ENCODE results near the gene ADM5.

Gene ADM5

GRCh38 chr19:49689133-49690078 lies at the start of gene ADM5:
TSS of gene ADM5 (plus strand) at chr19:49689594. CDS start at chr19:49689838, 244 bp downstream.
- DNase-seq: no peak

DNA sequence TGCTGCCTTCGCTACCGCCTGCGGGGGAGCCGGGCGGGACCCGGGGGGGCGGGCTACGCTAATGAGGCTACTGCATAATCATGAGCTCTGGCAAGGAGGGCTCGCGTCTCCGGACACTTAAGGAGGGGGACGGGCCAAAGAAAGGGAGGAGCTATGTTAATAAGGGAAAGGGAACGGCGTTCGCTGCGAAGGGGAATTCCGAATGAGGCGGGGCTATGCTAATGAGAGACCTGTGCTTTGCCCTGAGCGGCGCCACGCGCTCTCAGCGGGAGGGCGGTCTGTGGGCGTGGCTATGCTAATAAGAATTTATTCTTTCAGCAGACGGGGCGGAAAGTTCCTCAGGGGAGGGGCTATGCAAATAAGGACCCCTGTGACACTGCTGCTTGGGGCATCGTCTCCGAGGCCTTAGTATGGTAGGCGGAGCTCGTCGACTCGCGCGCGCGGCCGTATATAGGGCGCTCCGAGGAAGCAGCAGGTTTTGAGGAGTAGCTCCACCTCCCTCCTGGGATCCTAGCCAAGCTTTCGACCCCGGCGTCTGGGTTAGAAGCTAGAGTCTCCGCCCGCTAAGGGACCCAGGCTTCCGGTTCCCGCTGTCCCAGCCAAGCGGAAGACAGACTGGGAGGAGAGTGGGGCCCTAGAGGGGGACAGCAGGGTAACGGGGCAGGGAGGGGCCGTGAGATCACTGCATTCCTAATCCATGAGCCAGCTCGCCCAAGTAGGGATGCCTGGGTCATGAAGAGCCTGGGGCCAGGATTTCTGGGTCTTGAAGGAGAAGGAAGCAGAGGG lies 49.1 kb upstream of the ADM5 start, which contains the start of gene RRAS:
RRAS (minus strand) TSS at position 31 of the 786 bp plus-strand sequence. CDS start 45 bp downstream, outside the sequence.
- DNase-seq: peak; percentile 93

- peak; percentile 82 for DNase-seq
Observed at GRCh38 chr19:49641688-49642491, 47.5 kb upstream of the ADM5 start, which contains the start of gene SCAF1. TSS of gene SCAF1 (plus strand) at chr19:49642209. CDS start at chr19:49645027, 2,818 bp downstream.

GRCh38 chr19:49642492-49643035 lies 46.8 kb upstream of the ADM5 start:
- DNase-seq: no peak

GRCh38 chr19:49643466-49643865 lies 45.9 kb upstream of the ADM5 start:
- DNase-seq: no peak

DNA sequence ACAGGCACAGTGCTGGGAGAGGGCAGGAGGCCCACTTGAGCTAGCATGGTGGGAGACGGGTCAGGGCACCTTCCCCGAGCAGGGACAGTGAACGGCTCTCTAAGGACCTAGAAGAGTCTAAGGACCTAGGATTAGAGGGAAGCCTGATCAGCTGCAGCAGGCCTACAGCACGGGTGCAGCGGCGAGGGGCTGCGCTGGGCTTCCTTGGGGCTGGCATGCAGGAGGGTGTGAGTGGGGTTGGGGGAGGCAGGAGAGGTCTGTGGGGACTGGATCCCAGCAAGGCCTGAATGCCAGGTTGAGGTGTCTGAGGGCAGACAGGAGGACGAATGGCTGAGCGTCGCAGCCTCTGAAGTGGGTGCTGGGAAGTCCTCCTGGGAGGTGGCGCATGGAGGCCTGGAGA lies 43.8 kb upstream of the ADM5 start:
- no peak for DNase-seq

GRCh38 chr19:49645995-49646394 lies 43.4 kb upstream of the ADM5 start:
- DNase-seq: no peak

DNA sequence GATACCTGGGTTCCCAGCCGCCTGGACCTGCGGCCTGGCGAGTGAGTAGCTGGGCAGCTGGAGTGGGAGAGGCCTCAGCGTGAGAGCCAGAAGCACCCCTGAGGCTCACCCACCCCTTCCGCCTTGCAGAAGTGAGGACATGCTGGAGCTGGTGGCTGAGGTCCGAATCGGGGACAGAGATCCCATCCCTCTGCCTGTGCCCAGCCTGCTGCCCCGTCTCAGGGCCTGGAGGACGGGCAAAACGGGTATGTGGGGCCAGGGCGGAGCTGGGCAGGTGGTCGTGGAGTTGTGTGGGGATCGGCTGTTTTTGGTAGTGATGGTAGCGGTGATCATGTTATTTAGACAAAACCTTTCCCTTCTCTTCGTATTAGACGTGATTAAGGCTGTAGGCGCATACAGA lies 42.8 kb upstream of the ADM5 start:
- no peak for DNase-seq

DNA sequence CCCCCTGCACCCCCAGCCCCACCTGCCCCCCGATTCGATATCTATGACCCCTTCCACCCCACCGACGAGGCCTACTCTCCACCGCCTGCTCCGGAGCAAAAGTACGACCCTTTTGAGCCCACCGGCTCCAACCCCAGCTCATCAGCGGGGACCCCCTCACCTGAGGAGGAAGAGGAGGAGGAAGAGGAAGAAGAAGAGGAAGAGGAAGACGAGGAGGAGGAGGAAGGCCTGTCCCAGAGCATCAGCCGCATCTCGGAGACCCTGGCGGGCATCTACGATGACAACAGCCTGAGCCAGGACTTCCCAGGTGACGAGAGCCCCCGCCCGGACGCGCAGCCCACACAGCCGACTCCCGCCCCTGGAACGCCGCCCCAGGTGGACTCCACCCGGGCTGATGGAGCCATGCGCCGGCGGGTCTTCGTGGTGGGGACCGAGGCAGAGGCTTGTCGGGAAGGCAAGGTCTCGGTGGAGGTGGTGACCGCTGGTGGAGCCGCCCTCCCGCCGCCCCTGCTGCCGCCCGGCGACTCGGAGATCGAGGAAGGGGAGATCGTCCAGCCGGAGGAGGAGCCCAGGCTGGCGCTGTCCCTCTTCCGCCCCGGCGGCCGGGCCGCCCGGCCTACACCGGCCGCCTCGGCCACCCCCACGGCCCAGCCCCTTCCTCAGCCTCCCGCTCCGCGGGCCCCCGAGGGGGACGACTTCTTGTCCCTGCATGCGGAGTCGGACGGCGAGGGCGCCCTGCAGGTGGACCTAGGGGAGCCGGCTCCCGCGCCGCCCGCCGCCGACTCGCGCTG lies 38.2 kb upstream of the ADM5 start:
- no peak for DNase-seq

- no peak for DNase-seq
Observed at GRCh38 chr19:49651820-49652550, 37.4 kb upstream of the ADM5 start.

DNA sequence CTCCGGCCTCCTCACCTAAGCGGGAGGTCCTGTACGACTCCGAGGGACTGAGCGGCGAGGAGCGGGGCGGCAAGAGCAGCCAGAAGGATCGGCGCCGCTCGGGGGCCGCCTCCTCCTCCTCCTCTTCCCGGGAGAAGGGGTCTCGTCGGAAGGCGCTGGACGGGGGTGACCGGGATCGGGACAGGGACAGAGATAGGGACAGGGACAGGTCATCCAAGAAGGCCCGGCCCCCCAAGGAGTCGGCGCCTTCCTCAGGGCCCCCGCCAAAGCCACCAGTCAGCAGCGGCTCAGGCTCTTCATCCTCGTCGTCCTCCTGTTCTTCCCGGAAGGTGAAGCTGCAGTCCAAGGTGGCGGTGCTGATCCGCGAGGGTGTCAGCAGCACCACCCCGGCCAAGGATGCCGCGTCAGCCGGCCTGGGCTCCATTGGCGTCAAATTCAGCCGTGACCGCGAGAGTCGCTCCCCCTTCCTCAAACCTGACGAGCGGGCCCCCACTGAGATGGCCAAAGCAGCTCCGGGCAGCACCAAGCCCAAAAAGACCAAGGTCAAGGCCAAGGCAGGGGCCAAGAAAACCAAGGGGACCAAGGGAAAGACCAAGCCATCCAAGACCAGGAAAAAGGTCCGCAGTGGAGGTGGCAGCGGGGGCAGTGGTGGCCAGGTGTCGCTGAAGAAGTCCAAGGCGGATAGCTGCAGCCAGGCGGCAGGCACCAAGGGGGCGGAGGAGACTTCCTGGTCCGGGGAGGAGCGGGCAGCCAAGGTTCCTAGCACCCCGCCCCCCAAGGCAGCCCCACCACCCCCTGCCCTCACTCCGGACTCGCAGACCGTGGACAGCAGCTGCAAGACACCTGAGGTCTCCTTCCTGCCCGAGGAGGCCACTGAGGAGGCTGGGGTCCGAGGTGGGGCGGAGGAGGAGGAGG lies 36.6 kb upstream of the ADM5 start:
- DNase-seq: no peak

DNA sequence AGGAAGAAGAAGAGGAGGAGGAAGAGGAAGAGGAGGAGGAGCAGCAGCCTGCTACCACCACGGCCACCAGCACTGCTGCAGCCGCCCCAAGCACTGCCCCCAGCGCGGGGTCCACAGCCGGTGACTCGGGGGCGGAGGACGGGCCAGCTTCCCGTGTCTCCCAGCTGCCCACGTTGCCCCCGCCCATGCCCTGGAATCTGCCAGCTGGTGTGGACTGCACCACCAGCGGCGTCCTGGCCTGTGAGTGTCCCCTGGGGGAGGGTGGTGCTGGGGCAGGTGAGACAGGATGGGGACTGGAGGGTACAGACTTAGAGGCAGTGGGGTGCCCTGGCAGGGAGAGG lies 36.0 kb upstream of the ADM5 start:
- DNase-seq: no peak

GRCh38 chr19:49654581-49654980 lies 34.8 kb upstream of the ADM5 start:
- no peak for DNase-seq

GRCh38 chr19:49655570-49656455 lies 33.6 kb upstream of the ADM5 start:
- DNase-seq: no peak

DNA sequence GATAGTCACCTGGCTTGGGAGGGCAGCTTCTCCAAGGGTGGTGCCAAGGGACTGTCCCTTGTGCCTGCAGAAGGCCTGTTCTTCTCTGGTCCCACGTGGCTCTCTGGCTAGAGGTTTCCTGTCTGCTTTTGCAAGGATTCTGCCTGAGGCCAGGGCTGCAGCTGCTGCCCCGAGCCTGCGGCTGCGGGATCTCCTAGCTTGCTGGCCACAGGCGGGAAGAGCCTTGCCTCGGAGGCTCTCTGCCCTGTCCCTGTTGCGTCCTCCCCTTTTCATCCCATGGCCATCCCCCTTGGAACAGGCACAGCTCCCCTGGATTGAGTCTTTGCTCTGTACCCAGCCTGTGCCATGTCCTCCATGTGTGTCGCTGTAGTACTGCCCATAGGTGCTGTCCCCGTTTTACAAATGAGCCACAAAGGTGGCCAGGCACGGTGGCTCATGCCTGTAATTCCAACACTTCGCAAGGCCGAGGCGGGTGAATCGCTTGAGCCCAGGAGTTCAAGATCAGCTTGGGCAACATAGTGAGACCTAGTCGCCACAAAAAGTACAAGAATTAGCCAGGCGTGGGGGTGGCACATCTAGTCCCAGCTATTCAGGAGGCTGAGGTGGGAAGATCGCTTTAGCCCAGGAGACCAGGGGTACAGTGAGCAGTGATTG lies 32.8 kb upstream of the ADM5 start:
- DNase-seq: no peak

GRCh38 chr19:49657493-49658138 lies 31.8 kb upstream of the ADM5 start:
- DNase-seq: no peak

GRCh38 chr19:49658139-49658517 lies 31.3 kb upstream of the ADM5 start:
- DNase-seq: no peak
